PFSK-1 (cell line): ENCODE results near the gene TM9SF2.

Experiments used
- POLR2AphosphoS5 ChIP-seq: IDR thresholded peaks from 2 replicates; pipeline ENCODE4 v1.6.1; 2012; ENCODE audit warnings: low read depth, mild to moderate bottlenecking, control low read depth, low read length, moderate library complexity
- TAF1 ChIP-seq: IDR thresholded peaks from 2 replicates; pipeline ENCODE4 v1.6.1; 2012; ENCODE audit warnings: low read length, control low read depth, borderline replicate concordance; ENCODE audit not compliant: insufficient read depth

- TF ChIP-seq POLR2AphosphoS5 (no peak), TAF1 (no peak)
These were observed 79.4 kb downstream of the TM9SF2 start for GRCh38 chr13:99580500-99581268.
